Activated CD4-positive, CD25-positive, alpha-beta regulatory T cell treated with anti-CD3 and anti-CD28 coated beads, Interleukin-2, amount 50 U/mL, for 16 hours (primary cell): ENCODE measurements around the gene HYCC1.
"Not testable (repeated sequence)": the region's sequence is repeated elsewhere in the genome, so short reads cannot be mapped to it uniquely, and the experiment has no call there.

Source experiments
- DNase-seq: peaks from one replicate; pipeline ENCODE4 v3.0.0-alpha.2; 2020; ENCODE audit warnings: low read depth, low spot score

HYCC1 gene

GRCh38 chr7:23013715-23014649 lies at the start of gene HYCC1:
Gene HYCC1 (minus strand): TSS chr7:23014130. CDS start chr7:22991111, 23,019 bp downstream.
- DNase-seq, result peak; percentile 98

DNA sequence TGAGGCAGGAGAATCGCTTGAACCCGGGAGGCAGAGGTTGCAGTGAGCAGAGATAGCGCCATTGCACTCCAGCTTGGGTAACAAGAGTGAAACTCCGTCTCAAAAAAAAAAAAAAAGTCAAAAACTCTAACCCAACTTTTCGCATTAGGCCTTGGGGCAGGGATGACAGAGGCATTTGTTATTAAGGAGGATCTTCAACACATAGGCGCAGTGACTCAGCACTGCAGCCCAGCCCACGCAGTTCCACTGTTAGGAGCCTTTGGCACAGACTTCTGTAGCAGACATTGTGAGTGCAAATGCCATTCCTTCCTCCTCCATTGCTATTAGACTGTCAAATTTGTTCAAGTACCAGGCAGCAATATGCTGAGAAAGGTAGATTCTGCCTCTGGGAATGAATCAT lies 48.5 kb upstream of the HYCC1 start:
- DNase-seq, result no peak

DNA sequence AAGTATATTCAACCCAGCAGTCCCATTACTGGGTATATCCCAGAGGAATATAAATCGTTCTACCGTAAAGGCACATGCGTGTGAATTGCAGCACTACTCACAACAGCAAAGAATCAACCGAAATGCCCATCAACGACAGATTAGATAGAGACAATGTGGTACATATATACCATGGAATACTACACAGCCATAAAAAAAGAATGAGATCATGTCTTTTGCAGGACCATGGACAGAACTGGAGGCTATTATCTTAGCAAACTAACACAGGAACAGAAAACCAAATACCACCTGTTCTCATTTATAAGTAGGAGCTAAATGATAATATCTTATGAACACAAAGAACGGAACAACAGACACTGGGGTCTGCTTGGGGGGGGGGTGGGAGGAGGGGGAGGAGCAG lies 47.4 kb upstream of the HYCC1 start:
- DNase-seq, result no peak

DNA sequence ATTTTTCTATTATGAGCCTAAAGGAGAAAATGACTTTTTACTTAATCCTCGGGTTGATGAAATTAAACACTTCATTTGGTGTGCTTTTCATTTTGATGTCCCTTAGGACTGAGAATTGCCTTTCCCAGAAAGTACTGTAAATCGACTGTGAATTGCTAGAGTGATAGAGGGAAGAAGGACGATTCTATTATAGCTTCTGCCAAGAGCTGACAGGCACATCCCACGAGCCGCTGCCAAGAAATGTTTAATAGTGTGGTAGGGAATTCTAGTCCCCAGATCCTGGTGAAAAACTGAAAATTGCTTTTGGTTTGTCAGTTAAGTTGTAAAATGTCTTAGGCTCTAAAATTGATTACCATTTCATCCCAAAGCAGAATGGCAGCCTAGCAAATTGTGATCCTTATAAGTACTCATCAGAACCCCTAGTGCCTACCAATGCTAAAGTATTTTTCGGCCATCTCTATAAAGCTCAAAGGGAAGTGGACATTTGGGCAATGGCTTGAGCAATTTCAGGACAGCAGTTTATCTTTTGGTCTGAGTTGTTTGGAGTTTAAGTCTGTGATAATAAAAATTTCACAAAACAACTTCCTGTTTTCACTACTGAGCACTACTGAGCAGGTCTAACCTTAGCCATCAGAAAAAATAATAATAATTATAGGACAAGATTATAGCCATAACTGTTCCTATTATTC lies 44.6 kb upstream of the HYCC1 start:
- DNase-seq, result no peak

DNA sequence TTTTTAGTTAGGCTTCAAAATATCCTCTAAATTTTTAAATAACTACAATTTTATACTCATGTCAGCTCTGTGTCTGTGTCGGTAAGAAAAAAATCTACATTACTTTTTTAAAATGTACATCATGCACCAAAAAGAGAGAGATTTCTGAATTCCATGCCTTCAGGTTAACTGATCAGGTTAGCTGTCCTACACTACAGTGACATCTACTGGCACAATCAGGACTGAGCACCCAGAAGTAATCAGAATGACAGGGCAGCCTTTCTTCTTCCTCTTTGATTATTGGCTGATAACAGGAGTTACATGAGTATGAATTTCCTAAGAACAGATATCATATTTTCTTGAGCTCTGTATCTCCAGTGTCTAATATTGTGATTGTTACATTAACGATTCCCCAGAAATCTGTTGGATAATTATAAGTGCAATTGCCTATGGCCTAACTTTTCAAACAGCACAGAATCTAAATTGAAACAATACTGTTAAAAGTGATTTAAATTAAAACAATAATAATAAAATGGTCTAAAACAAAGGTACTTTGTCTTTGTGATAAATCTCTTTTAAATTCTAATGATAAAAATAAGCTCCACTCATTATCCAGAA lies 41.8 kb upstream of the HYCC1 start:
- peak; percentile 24 for DNase-seq

DNA sequence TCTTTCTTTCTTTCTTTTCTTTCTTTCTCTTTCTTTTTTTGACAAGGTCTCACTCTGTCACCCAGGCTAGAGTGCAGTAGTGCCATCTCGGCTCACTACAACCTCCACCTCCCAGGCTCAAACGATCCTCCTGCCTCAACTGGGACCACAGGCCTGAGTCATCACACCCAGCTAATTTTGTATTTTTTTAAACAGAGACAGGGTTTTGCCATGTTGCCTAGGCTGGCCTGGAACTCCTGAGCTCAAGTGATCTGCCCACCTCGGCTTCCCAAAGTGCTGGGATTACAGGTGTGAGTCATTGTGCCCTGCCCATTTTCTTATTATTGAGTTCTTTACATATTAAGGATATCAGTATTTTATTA lies 37.2 kb upstream of the HYCC1 start:
- DNase-seq, result not testable (repeated sequence)

GRCh38 chr7:23046336-23046735 lies 32.4 kb upstream of the HYCC1 start:
- not testable (repeated sequence) for DNase-seq

DNA sequence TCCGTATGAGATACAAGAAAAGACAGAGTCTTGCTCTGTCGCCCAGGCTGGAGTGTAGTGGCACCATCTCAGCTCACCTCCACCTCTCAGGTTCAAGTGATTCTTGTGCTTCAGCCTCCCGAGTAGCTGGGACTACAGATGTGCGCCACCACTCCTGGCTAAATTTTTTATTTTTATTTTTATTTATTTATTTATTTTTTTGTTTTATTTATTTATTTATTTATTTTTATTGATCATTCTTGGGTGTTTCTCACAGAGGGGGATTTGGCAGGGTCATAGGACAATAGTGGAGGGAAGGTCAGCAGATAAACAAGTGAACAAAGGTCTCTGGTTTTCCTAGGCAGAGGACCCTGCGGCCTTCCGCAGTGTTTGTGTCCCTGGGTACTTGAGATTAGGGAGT lies 31.2 kb upstream of the HYCC1 start:
- DNase-seq, result not testable (repeated sequence)

DNA sequence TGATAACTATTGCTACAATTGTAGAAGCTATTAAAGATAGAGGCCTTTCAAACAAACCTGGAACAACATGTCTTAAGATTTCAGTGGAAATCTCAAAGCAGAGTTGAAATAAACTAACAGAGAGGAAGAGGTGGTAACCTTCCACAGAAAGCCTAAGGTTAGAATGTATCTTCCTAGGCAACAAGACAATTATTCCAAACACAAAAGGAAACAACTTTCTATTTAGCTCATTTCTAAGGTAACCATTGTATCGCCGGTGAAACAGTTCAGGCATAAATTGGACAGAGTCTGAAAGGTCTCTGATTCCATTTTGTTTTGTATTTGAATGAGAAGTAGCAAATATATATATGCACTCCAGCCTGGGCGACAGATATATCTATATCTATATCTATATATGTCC lies 30.7 kb upstream of the HYCC1 start:
- DNase-seq, result no peak

- no peak for DNase-seq
Observed at GRCh38 chr7:23043441-23043840, 29.5 kb upstream of the HYCC1 start.

DNA sequence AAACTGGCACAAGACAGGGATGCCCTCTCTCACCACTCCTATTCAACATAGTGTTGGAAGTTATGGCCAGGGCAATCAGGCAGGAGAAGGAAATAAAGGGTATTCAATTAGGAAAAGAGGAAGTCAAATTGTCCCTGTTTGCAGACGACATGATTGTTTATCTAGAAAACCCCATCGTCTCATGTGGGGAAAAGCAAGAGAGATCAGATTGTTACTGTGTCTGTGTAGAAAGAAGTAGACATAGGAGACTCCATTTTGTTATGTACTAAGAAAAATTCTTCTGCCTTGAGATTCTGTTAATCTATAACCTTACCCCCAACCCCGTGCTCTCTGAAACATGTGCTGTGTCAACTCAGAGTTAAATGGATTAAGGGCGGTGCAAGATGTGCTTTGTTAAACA lies 25.7 kb upstream of the HYCC1 start:
- not testable (repeated sequence) for DNase-seq

DNA sequence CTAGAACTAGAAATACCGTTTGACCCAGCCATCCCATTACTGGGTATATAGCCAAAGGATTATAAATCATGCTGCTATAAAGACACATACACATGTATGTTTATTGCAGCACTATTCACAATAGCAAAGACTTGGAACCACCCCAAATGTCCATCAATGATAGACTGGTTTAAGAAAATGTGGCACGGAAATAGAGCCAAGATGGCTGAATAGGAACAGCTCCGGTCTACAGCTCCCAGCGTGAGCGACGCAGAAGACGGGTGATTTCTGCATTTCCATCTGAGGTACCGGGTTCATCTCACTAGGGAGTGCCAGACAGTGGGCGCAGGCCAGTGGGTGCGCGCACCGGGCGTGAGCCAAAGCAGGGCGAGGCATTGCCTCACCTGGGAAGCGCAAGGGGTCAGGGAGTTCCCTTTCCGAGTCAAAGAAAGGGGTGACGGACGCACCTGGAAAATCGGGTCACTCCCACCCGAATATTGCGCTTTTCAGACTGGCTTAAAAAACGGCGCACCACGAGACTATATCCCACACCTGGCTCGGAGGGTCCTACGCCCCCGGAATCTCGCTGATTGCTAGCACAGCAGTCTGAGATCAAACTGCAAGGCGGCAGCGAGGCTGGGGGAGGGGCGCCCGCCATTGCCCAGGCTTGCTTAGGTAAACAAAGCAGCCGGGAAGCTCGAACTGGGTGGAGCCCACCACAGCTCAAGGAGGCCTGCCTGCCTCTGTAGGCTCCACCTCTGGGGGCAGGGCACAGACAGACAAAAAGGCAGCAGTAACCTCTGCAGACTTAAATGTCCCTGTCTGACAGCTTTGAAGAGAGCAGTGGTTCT lies 21.8 kb upstream of the HYCC1 start:
- not testable (repeated sequence) for DNase-seq

DNA sequence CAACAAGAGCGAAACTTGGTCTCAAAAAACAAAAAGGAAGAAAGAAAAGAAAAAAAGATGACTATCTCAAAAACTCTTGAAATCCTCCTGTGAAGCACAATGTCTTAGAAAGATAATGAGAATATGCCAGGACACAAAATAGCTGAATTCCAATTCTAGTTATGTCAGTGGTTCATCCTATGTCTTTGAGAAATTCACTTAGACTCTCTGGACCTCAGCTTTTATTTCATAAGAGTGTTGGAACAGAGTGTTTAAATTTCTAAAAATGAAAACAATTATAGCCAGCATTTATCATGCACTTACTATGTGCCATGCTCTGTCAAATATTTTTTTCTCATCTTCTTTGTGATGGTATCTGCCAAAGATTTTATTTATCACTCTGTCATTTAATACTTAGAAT lies 13.3 kb upstream of the HYCC1 start:
- no peak for DNase-seq

GRCh38 chr7:23026164-23026563 lies 12.2 kb upstream of the HYCC1 start:
- no peak for DNase-seq

- no peak for DNase-seq
Observed at GRCh38 chr7:23024454-23024853, 10.5 kb upstream of the HYCC1 start.

- DNase-seq, result no peak
Observed at GRCh38 chr7:23022851-23023250, 8.9 kb upstream of the HYCC1 start.

GRCh38 chr7:23022258-23022769 lies 8.4 kb upstream of the HYCC1 start:
- no peak for DNase-seq

GRCh38 chr7:23021596-23021995 lies 7.7 kb upstream of the HYCC1 start:
- DNase-seq, result no peak

- no peak for DNase-seq
Observed at GRCh38 chr7:23020742-23021401, 6.9 kb upstream of the HYCC1 start.

- no peak for DNase-seq
Observed at GRCh38 chr7:23018750-23019149, 4.8 kb upstream of the HYCC1 start.

- DNase-seq, result no peak
Observed at GRCh38 chr7:23017309-23017708, 3.4 kb upstream of the HYCC1 start.
